Fibroblast of peridontal ligament (primary cell): ENCODE results near the gene DMXL1.

Source experiments
- DNase-seq: peaks from one replicate; pipeline ENCODE4 v3.0.0-alpha.2; 2010; ENCODE audit errors: extremely low read depth

Gene DMXL1

DNA sequence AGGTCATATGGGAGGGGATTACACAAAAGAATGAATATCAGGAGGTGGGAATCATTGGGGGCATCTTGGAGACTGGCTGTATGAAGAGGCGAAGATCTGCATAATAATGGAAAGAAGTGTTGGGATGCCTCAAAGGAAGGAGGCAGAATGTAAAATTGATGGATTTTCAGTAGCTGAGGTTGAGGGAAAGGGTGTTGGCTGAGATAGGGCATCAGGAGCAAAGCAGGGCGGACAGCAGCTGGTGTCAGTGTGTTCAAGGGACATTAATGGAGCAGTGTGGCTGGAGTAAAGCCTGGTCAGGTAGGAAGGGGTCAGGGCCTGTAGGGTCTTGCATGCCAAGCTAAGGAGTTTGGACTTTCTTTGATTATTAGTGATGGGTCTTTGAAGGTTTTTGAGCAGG is 219.7 kb downstream of the DMXL1 start:
- DNase-seq = no peak

- DNase-seq = no peak
Measured at GRCh38 chr5:119291056-119291455, 220.2 kb downstream of the DMXL1 start.

DNA sequence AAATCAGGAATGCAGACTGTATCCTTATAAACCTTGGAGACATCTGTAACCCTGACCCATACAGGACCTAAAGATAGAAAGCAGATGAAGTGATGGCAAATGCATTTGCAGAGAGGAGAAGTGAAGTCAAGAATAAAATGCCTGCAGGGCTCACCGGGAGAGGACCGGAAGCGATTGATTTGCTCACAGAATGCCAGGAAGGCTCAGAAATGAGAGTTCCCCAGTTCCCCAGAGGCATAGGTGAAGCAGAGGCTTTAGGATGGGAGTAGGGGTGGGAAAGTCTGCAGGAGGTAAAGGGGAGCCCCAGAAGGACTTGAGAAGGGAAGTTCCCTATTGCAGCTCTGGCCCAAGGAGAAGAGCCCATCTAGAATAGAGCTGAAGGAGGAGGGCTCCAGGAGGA is 221.0 kb downstream of the DMXL1 start:
- no peak for DNase-seq

GRCh38 chr5:119292701-119293515 is 222.0 kb downstream of the DMXL1 start:
- DNase-seq = no peak

- no peak for DNase-seq
Measured at GRCh38 chr5:119293516-119293829, 222.6 kb downstream of the DMXL1 start.
